IPS DF 4.7 (cell line): Measurements from ENCODE around the gene GPR17.
A peak's percentile ranks its signal among the peaks of the same experiment; 100 is the strongest.

ENCODE experiments used
- DNase-seq: peaks from one replicate; pipeline ENCODE4 v3.0.0-alpha.2; 2013; ENCODE audit warnings: low spot score; ENCODE audit errors: extremely low read depth

GPR17 gene

DNA sequence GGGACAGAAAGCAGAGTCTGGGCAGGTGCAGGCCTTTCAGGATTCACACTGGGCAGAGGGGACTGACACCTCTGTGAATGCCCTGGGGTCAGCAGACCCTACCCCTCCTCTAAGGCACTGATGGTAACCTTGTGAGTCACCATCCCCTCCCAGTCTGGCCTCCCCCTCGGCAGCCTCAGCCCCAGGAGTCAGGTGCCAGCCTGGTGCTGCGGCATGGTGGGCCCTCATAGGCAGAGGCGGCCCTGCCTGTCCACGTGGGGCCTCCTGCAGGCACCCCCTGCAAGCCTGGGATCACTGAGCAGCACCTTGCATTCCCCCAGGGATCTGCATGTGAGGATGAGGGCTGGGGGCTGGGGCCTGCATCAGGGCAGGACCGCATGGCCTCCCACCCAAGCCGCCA lies 4.8 kb upstream of the GPR17 start:
- no peak for DNase-seq

DNA sequence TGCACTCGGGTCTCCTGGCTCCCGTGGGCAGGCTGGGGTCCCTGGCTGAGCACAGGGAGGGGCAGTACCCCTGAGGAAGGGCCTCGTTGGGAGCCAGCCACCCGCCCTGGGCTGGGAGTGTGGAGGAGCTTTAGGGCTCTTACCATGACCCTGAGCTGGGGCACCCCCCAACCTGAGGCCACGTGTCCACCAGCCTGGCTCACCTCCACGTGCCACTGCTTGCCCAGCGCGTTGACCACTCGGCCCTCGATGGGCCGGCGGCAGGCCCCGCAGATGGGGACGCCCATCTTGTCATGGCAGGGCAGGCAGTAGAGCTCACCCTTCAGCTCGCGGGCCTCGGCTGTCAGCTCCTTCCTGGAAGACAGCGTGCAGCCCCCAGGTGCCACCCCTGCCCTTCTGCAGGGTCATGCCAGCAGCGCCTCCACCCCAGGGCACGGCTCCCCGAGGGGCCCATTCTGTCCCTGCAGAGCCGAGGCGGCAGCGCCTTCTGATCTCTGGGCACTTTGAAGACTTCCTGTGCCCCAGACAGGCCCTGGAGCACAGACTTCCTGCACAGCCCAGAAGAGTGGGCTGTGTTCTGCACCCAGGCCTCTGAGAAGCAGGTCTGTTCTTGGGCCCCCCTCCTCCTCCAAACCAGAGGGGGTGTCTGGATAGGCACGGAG lies 4.0 kb upstream of the GPR17 start:
- no peak for DNase-seq

DNA sequence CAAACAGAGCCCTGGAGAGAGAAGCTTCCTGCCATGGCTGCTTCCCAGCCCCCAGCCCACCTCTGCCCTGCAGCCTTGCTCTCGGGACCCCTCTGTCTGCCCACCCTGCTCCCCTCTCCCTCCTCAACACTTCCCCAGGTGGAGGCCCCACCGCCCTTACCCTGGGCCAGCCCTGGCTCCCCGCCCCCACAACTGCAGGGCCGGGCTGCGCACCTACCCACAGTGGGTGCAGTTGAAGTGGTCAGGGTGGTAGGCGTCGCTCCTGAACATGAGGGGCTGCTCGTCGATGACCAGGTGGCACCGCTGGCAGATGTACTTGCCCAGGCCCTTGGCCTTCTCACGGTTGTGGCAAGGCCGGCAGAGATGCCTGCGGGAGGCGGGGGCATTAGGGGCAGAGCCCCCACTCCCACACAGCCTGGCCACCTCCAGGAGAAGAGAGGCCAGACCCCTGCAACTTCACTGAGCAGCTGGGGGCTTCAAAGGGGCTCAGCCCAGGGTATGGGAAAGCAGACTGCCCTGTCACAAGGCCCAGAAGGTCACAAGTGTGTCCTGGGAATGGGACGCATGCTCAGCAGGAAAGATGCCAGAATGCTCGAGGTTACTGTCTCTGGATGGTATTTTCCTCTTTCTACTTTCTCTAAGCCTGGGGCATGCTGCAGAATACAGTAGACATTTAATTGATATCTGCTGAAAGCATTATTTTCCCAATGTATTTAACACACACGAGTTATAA lies 3.1 kb upstream of the GPR17 start:
- DNase-seq = no peak

DNA sequence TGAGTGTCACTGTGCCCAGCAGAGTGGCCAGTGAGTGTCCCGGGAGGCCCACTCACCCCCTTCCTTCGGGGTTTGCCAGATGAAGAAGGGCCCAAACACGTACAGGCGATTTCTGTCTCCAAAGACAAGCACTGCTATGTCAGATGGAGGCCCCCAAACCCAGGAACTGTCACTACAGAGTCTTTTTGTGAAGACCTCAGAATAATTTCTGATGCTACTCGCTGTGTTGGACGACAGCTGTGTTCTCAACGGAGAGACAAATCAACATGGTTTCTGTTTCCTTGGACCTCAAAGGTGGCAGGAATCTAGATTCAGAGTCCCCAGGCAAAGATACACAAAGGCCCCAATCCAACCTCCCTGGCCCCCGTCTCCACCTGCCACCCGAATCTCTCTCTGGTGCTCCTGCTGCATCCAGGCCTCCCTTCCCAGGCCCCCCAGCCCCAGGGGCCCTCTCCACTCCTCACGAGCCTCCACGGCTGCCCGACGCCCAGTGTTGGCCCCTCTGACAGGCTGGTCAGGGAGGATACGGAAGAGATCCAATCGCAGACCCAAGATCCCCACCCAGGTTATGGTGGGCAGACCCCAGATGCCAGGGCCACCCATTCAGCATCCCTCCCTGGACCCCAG lies 2.4 kb upstream of the GPR17 start:
- DNase-seq = no peak

DNA sequence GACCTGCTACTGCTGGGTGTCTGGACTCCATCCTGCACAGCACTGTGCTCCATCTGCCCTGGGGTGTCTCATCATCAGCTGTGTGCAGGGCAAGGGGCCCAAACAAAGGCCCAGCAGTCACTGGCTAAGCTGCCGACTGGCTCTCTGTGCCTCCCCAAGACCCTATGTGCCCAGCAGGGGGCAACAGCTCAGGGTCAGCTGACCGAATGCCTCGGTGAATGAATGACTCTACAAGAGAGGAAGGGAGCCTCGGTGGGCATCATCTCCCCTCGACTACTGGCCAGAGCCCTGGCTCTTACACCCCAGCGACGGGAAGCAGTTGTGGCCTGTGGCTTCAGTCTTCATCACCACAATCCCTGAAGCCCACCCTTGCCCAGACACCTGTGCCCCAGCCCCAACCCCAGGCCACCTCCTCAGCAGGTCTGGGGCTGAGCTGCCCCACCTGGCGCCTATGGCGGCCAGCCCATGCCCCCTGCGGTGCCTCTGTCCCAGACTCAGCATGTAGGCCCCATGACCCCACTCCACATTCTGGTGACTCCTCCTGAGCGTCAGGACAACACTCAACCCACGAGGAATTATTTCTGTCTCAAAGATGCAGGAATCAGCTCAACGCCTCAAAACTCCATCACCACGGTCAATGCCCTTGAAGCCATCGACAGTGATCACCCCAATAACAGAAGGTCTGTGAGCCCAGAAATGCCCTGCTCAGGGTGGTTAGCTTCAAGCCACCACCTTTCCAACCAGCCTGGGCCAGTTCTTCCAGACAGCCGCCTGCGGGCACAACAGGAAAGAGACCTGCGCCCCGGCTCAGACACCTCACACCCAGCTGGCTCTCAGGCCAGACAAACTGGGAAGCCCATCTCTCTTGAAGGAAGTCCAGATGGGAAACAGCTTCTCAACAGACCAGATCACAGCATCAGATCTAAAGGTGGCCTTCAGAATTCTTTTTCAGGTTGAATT lies 1.6 kb upstream of the GPR17 start:
- no peak for DNase-seq

DNA sequence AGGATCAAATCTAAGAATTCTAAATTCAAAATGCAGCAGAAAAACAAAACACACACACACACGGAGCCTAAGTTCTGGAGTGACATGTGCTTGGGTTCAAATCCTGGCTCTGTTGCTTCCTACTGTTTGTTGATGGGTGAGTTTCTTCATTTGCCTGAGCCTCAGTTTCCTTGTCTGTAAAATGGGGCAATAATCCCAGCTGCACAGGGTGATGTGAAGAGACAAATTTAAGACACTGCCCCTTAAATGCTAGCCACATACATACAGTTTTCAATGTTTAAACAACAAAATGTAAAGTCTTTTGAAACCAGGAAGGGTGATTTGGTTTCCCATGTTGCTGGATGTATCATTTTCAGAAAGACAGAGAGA lies 943 bp upstream of the GPR17 start:
- no peak for DNase-seq

DNA sequence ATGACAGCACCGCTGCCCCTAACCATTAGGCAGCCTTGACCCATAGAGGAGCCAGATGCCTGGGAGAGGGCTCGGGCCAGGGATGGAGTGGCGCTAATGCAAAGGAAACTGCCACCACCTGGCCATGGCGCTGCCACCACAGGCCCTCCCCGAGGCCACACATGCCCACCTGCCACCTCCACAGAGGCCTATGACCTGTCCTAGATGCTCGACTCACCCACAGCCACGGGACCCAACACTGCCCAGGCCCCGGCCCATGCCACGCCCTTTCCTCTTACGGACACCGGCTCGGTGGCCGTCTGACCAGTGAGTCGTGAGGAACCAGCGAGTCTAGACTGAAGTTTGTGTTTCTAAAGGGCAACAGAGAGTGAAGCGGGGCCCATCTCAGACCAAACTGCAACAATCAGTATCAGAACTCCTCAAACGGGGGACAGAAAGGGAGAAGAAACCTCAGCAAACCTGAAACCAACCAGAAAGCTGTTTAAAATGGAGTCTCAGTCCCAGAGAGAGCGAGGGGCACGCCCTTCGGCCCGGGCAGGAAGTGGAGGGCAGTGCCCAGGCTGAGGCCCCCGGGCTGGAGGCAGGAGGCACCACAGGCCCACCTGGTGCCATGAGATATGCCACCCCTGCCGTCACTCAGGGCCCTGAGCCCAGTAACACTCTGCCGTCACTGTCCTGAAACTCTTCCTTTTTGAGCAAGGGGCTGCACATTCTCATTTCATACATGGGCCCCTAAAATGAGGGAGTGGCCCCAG lies 711 bp downstream of the GPR17 start:
- DNase-seq = no peak

DNA sequence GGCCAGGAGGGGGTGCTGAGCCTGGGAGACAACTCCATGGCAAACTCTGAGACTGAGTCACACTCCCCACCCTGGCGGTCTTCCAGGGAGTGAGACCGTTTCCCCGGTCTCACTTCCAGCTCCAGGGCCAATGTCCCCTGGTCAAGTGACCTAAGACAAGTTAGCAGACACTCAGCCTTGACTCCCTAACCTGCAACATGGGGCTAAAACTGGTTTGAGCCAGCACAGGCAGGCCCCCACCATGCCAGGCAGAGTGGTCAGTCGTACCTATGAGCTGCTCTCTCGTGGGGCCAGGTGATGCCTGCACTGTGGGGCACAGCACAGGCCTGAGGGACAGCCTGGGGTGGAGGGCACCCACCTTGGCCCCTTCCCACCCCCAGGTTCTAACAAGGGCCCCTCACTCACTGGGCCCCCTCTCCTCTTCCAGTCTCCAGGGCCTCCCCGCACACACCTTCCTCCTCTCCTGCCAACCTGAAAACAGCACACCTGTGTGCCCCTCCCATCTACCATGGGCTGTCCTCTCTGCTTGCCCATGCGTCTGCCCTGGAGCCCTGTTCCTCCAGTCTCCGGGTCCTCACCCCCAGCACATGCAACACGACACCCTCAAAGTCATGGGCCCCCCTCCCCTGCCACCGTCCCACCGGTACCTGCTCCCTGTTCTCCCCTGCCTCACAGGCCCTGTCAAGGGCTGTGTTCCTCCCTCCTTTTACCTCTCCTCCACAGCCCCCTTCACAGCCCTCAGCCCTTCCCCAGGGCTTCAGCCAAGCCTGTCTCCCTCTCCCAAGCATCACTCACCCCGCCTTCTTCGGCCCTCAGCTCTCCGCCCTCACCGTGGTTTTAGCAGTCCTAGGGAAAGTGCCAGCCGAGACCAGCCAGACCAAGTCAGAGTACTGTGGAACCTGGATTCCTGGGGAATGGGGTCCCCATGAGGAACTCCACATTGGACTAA lies 1.6 kb downstream of the GPR17 start:
- DNase-seq = no peak

DNA sequence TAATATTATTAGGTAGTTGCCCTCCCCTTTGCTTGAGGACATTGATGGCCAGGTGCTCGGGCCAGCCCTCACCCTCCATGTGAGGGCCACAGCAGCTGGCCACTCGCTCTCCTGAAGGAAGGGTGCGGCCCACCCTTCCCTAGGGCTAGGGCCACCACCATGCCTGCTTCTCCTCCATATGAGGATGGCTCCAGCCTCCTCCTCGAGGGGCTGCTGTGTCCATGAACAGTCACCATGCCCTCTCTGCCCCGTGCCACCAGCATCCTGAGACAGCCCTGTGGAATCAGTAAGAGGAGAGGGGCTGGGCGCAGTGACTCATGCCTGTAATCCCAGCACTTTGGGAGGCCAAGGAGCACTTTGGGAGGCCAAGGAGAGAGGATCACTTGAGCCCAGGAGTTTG lies 2.4 kb downstream of the GPR17 start:
- no peak for DNase-seq

DNA sequence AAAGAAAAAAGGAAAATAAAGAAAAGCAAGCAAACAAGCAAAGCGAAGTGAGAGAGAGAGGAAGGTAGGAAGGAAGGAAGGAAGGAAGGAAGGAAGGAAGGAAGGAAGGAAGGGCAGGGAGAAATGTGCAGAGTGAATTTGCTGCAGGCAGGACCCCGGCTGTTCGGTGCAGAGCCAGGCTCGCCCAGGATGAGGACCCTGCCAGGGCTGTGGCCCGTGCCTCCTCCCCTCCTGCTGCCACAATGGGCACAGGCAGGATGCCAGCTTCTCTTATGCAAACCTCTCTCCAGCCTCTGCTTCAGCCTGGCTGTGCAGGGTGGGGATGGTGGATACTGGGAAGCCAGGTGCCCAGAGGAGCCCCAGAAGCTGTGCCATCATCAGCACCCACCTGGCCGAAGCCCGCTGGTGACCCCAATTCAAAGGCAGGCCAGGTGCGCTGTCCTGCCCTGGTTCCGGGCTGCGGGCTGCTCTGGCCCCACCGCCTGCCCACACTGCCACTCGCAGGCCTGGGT lies 3.2 kb downstream of the GPR17 start:
- no peak for DNase-seq

DNA sequence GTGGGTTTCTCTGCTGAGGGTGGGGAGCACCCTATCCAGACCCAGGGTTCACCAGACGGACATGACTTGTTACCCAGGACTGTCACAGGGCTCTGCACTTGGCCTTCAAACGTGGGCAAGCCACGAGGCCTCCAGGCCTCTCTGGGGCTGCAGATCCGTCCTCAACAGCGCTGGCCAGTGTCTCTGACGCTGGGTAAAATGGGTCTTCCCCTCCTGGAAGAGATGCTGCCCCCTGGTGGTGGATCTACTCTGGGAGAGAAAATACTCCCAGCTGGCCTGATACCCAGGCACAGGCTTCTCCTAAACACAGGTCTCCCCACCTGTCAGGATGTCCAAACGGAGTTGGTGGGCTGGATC lies 3.7 kb downstream of the GPR17 start:
- DNase-seq = peak; percentile 53

DNA sequence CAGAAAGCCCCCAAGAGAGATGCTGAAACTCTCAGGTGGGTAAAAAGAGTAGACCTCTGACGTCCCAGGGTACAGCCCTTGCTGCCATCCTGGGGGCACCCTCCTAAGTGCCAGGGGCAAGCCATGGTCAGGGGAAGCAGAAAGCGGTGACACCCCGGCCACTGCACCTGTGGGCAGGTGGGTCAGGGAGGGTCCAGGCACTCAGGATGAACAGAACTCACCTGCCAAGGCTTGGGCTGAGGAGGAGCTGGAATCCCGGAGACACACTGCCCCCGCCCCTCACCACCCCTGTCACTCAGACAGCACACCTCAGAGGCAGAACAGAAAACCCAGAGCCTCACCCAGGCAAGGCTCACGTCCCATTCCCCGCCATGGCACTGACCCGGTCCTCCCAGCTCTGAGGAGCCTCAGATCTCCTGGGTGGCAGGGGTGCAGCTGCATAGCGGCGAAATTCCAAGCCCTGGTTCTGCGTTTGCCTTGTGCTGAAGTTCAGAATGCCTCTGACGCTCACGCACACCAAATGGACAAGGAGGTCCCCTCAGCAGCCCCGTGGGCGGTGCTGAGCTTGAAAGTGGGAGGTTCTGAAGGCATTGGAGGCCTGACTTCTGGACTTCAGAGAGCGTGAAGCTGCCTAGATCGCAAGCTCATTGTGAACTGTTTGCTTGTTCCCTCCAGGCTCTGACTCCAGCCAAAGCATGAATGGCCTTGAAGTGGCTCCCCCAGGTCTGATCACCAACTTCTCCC lies 4.3 kb downstream of the GPR17 start:
- DNase-seq = no peak

DNA sequence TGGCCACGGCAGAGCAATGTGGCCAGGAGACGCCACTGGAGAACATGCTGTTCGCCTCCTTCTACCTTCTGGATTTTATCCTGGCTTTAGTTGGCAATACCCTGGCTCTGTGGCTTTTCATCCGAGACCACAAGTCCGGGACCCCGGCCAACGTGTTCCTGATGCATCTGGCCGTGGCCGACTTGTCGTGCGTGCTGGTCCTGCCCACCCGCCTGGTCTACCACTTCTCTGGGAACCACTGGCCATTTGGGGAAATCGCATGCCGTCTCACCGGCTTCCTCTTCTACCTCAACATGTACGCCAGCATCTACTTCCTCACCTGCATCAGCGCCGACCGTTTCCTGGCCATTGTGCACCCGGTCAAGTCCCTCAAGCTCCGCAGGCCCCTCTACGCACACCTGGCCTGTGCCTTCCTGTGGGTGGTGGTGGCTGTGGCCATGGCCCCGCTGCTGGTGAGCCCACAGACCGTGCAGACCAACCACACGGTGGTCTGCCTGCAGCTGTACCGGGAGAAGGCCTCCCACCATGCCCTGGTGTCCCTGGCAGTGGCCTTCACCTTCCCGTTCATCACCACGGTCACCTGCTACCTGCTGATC lies 4.9 kb downstream of the GPR17 start:
- DNase-seq = no peak

DNA sequence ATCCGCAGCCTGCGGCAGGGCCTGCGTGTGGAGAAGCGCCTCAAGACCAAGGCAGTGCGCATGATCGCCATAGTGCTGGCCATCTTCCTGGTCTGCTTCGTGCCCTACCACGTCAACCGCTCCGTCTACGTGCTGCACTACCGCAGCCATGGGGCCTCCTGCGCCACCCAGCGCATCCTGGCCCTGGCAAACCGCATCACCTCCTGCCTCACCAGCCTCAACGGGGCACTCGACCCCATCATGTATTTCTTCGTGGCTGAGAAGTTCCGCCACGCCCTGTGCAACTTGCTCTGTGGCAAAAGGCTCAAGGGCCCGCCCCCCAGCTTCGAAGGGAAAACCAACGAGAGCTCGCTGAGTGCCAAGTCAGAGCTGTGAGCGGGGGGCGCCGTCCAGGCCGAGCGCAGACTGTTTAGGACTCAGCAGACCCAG lies 5.4 kb downstream of the GPR17 start:
- no peak for DNase-seq

DNA sequence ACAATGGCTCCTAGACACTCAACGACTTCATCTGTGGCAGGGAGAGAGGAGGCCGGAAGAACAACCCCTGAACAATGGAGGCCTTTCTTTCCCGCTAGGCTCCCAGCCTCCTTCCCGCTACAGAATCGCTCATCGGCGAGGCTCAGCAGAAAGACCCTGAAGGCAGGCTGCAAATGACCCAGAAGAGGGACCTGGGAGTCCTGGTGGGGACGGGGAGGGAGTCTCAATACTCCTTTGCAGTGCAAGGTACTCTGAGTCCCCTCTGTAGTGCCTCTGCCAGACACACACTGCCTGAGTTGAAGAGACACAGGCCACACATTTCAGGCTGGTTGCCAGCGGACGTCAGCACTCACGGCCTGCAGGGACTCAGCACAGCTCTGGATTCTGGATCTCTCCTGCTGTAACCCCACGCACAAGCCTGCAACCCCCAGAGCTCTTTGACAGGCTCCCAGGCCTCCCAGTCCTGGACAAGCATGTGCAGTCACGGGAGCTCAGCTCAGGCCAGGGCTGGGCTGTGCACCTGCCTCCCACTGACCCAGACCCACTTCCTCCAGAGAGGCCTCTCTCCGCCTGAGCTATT lies 6.1 kb downstream of the GPR17 start:
- no peak for DNase-seq

DNA sequence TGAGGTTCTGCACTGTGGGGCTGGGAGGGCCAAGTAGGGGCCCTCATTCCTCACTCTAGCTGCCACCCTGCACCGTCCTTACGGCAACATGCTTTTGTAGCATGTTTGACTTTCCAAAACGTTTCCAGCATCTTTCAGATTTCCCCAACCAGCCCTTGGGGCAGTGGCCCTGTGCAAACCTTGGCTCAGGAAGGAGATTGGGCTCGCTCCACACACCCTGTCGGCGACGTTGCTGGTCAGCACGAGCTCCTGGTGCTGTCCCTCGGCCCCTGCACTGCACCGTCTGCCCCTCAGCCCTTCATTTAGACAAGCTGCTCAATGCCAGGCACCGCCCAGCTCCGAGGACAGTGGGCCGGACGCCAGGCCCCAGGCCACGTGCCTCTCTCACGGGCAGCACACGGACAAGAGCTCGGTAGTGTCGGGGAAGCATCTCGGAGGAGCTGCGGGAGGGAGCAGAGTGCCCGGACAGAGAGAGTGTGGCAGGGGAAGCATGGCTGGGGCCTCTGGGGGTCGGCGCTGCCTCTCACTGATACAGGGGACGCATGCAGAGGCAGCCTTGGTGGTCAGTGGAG lies 6.9 kb downstream of the GPR17 start:
- no peak for DNase-seq

DNA sequence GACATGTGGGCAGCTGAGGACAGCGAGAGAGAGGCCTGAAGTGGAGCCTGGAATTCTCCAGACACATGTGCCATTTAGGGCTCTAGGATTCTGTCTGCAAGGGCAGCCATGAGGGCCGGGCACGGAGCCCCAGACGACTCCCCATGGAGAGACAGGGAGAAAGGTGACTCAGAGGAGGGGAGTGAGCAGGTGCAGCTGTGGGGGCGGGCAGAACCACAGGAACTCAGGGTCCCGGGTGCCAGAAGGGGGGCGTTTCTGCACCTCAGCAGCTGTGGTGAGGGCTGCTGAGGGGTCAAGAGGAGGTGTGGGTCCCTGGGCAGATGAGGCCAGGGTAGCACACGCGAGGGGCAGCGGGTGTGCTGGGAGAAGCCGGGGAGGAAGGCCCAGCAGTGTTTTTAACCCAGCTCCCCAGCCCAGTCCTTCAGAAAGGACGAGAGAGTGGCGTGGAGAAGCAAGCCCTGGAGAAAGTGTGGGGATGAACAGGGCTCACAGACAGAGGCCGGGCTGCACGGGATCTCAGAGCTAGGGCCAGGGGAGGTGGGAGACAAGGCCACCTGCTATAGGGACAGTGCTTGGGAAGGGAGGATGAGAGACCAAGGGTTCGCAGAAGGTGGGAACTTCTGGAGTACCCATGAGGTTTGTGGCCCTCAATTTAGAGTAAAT lies 7.6 kb downstream of the GPR17 start:
- no peak for DNase-seq
